Measurements from ENCODE around the gene TAL1. TPM values are rescaled to one million over a fixed set of nuclear protein-coding genes. Genes with fewer than 3 reads are reported as not detected.
"Not testable (repeated sequence)": the region's sequence is repeated elsewhere in the genome, so short reads cannot be mapped to it uniquely, and the experiment has no call there.

TAL1 gene
- total RNA-seq, 6 experiments from 2014 or later, result 0.43 to 4.5 (median 1.8) TPM

DNA sequence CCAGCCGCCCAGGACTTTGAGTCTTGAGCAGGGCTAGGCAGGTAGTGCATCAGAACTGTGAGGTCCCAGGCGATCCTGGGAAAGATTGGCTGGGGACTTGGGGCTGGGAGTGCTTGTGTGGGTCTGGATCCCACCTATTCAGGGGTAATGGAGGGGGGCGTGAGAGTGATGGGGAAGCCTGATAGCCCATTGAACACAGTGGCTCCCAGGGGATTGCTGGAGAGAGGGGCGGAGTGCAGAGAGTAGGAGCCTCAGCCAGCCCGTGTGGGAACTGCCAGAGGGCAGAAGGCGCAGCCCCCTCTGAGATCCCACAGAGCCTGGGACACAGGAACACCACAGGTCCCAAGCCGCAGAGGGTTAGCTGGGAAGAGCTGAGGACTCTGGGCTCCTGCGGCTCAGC is 22.9 kb downstream of the TAL1 start:
- intact Hi-C loops (cut with DNase I), result no loop called here
- no peak for TF ChIP-seq POLR2A (IDR thresholded peaks at IDR 0.05)
- TF ChIP-seq, protein P1, sequence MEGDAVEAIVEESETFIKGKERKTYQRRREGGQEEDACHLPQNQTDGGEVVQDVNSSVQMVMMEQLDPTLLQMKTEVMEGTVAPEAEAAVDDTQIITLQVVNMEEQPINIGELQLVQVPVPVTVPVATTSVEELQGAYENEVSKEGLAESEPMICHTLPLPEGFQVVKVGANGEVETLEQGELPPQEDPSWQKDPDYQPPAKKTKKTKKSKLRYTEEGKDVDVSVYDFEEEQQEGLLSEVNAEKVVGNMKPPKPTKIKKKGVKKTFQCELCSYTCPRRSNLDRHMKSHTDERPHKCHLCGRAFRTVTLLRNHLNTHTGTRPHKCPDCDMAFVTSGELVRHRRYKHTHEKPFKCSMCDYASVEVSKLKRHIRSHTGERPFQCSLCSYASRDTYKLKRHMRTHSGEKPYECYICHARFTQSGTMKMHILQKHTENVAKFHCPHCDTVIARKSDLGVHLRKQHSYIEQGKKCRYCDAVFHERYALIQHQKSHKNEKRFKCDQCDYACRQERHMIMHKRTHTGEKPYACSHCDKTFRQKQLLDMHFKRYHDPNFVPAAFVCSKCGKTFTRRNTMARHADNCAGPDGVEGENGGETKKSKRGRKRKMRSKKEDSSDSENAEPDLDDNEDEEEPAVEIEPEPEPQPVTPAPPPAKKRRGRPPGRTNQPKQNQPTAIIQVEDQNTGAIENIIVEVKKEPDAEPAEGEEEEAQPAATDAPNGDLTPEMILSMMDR (IDR thresholded peaks at IDR 0.05), result no peak
- no peak for ATAC-seq

DNA sequence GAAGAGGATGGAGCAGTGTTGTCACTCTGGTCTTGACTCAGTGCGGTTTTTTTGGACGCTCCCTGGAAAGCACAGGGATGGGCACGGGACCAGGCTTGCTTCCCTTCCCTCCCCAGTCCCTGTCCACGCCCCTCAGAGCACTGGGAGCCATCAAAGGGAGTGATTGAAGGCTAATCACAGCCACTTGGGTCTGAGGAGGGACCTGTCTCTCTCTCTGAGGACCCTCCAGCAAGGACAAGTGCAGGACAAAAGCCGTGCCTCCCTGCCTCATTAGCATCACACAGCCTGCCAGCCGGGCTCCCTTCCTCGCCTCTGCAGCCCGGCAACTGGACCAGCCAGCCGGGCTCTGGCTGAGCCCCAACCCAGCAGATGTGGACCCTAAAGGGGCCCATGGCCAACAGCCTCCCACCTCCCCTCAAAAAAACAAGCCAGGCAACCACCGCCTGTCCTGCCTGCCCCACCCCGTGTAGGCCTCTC is 23.6 kb downstream of the TAL1 start:
- DNase-seq (no peak), ATAC-seq (no peak)
- Histone ChIP-seq H3K4me1 (no peaks in the 10 kb centered on the region), H3K27me3 (no peaks in the 10 kb centered on the region), H3K36me3 (no peaks in the 10 kb centered on the region), H3K4me3 (no peak overlapping the region), H3K9me3 (no peaks in the 10 kb centered on the region), H3K27ac (no peak overlapping the region)
- intact Hi-C loops (cut with DNase I), result no loop called here
- TF ChIP-seq POLR2A (IDR thresholded peaks at IDR 0.05), result no peak
- TF ChIP-seq, protein P1 (IDR thresholded peaks at IDR 0.05), result no peak
- 0% methylated on average over 1 of the region's 11 CpGs for WGBS (ENCODE audit: insufficient coverage, low coverage, low lambda C conversion rate, missing lambda C conversion rate)

More for the DNA sequence above, 22.9 kb downstream of the TAL1 start:
- Histone ChIP-seq H3K4me3 (no peak overlapping the region), H3K9me3 (no peaks in the 10 kb centered on the region), H3K4me1 (no peaks in the 10 kb centered on the region), H3K27ac (no peak overlapping the region), H3K36me3 (no peaks in the 10 kb centered on the region), H3K27me3 (no peaks in the 10 kb centered on the region)
- no peak for DNase-seq
- WGBS (ENCODE audit: insufficient coverage, low coverage, low lambda C conversion rate, missing lambda C conversion rate), result 53% methylated on average over 2 of the region's 8 CpGs

DNA sequence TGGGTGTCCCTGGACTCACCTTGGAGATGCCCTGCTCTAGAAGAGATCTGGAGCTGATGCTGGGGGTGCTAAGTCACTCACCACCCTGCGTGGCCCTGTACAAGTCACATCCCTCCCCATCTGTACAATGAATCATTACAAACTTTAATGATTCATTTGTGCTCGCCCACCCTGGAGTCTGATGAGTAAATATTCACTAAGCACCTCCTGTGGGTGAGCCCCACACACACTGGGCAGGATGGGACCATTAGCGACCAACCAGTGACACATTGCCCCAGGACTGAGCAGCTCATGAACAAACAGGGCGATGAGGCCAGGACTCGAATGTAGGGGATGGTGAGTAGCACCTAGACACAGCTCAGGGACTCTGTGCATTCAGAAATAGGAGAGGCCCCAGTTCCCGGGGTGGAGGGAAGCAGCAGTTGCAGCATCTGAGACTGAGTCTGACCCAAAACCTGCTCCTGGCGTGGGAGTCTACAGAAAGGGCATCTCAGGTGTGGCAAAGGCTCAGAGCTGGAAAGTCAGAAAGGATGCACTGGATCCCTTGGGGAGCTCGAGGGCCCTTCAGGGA is 24.1 kb downstream of the TAL1 start:
- WGBS (ENCODE audit: insufficient coverage, low coverage, low lambda C conversion rate, missing lambda C conversion rate), result 67% methylated on average over 5 of the region's 8 CpGs
- no peaks in the 10 kb centered on the region for H3K27me3 ChIP-seq
- intact Hi-C loops (cut with DNase I), result no loop called here
- no peaks in the 10 kb centered on the region for H3K4me1 ChIP-seq
- H3K36me3 ChIP-seq, result no peaks in the 10 kb centered on the region
- no peak overlapping the region for H3K27ac ChIP-seq
- TF ChIP-seq, protein P1 (IDR thresholded peaks at IDR 0.05), result no peak
- TF ChIP-seq POLR2A (IDR thresholded peaks at IDR 0.05), result no peak
- H3K9me3 ChIP-seq, result no peaks in the 10 kb centered on the region
- H3K4me3 ChIP-seq, result no peak overlapping the region
- DNase-seq (no peak), ATAC-seq (no peak)

GRCh38 chr1:47205918-47206317 is 26.1 kb downstream of the TAL1 start:
- Histone ChIP-seq H3K9me3 (no peaks in the 10 kb centered on the region), H3K27ac (no peak overlapping the region), H3K4me1 (no peaks in the 10 kb centered on the region), H3K27me3 (no peaks in the 10 kb centered on the region), H3K36me3 (no peaks in the 10 kb centered on the region), H3K4me3 (no peak overlapping the region)
- DNase-seq (no peak), ATAC-seq (no peak)
- intact Hi-C loops (cut with DNase I), result no loop called here
- TF ChIP-seq POLR2A (IDR thresholded peaks at IDR 0.05), result no peak
- TF ChIP-seq, protein P1 (IDR thresholded peaks at IDR 0.05), result no peak
- 61% methylated on average over 5 of the region's 5 CpGs for WGBS (ENCODE audit: insufficient coverage, low coverage, low lambda C conversion rate, missing lambda C conversion rate)

DNA sequence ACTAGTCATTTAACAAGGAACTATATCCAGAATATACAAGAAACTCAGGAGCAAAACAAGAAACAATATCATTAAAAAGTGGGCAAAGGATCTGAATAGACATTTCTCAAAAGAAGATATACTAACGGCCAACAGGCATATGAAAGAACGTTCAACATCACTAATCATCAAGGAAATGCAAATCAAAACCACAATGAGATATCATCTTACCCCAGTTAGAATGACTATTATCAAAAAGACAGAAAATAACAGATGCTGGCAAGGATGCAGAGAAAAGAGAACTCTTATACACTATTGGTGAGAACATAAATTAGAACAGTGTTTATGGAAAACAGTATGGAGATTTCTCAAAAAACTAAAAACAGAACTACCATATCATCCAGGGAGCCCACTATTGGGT is 28.5 kb downstream of the TAL1 start:
- H3K27me3 ChIP-seq; DNase-seq; ATAC-seq; H3K36me3 ChIP-seq; H3K4me1 ChIP-seq; intact Hi-C loops (cut with DNase I); H3K9me3 ChIP-seq; H3K27ac ChIP-seq; H3K4me3 ChIP-seq: not testable (repeated sequence)
- WGBS (ENCODE audit: insufficient coverage, low coverage, low lambda C conversion rate, missing lambda C conversion rate), result 9% methylated on average over 2 of the region's 2 CpGs

Measured in right lobe of liver (tissue), 6 donors.